ENCODE data around the gene CHIT1.

CHIT1 gene

GRCh38 chr1:203186446-203187303, 42.8 kb downstream of the CHIT1 start, which contains the start of gene CHI3L1:
Gene CHI3L1, minus strand, starts transcription at chr1:203186704. Its CDS starts 81 bp downstream, at chr1:203186623.
- H3K79me1 ChIP-seq (ENCODE audit: low read length), result no peaks in the 10 kb centered on the region
- H3K4me3 ChIP-seq (ENCODE audit: low read depth, low read length), result no peak within 1 kb of the TSS
- H3K4me2 ChIP-seq (ENCODE audit: low read length), result no peak within 1 kb of the TSS
- no peak within 1 kb of the TSS for H4K8ac ChIP-seq (ENCODE audit: low read depth, low read length)
- no peak within 1 kb of the TSS for H3K4ac ChIP-seq (ENCODE audit: low read depth, low read length)
- H4K12ac ChIP-seq (ENCODE audit: low read depth, low read length), result no peak within 1 kb of the TSS
- H2BK5ac ChIP-seq (ENCODE audit: low read depth, low read length, poor library complexity), result no peak within 1 kb of the TSS
- WGBS (ENCODE audit: extremely low coverage, insufficient coverage, insufficient read length), result no CpG with 5 or more reads among the region's 14 CpGs
- no peak within 1 kb of the TSS for H2BK12ac ChIP-seq (ENCODE audit: low read length)
- H3K36me3 ChIP-seq (ENCODE audit: control insufficient read depth in 1 of 2, insufficient read depth in 2 of 2, low read length in 2 of 2), result no peaks in the 10 kb centered on the region
- no peak within 1 kb of the TSS for H2BK120ac ChIP-seq (ENCODE audit: insufficient read depth, low read length, poor library complexity)
- H3K27me3 ChIP-seq (ENCODE audit: insufficient read depth, low read length), result no peaks in the 10 kb centered on the region
- no peak within 1 kb of the TSS for H2AK5ac ChIP-seq (ENCODE audit: low read length)
- H2AFZ ChIP-seq (ENCODE audit: insufficient read depth, low read length, poor library complexity), result no peak within 1 kb of the TSS
- H3K4me1 ChIP-seq (ENCODE audit: control insufficient read depth in 1 of 2, insufficient read depth in 2 of 2, low read length in 2 of 2), result peaks cover 0 to 3% of the 10 kb centered on the region in 2 experiments
- no peak within 1 kb of the TSS for H3K23ac ChIP-seq (ENCODE audit: low read length)
- no peaks in the 10 kb centered on the region for H3K9me3 ChIP-seq (ENCODE audit: insufficient read depth, low read depth, low read length)
- no peak within 1 kb of the TSS for H3K18ac ChIP-seq (ENCODE audit: low read length)
- H3K9ac ChIP-seq (ENCODE audit: low read length), result no peak within 1 kb of the TSS
- H3K79me2 ChIP-seq (ENCODE audit: control insufficient read depth, insufficient read depth, low read length, poor library complexity), result no peaks in the 10 kb centered on the region
- no peak within 1 kb of the TSS for H3K14ac ChIP-seq (ENCODE audit: low read length)
- no peak within 1 kb of the TSS for H4K91ac ChIP-seq (ENCODE audit: low read depth, low read length)
- DNase-seq, result peak in 1 of 2 donors; percentile 24
- H3K27ac ChIP-seq (ENCODE audit: low read depth, low read length), result no peak within 1 kb of the TSS

- Histone ChIP-seq H2BK12ac (ENCODE audit: low read length) (no peak overlapping the region), H3K9me3 (ENCODE audit: insufficient read depth, low read depth, low read length) (no peaks in the 10 kb centered on the region), H3K27ac (ENCODE audit: low read depth, low read length) (no peak overlapping the region), H3K18ac (ENCODE audit: low read length) (no peak overlapping the region), H2BK5ac (ENCODE audit: low read depth, low read length, poor library complexity) (no peak overlapping the region), H3K4me1 (ENCODE audit: control insufficient read depth in 1 of 2, insufficient read depth in 2 of 2, low read length in 2 of 2) (no peaks in the 10 kb centered on the region), H2AK5ac (ENCODE audit: low read length) (no peak overlapping the region), H2AFZ (ENCODE audit: insufficient read depth, low read length, poor library complexity) (no peak overlapping the region), H3K4me2 (ENCODE audit: low read length) (no peak overlapping the region), H3K79me1 (ENCODE audit: low read length) (no peaks in the 10 kb centered on the region), H3K79me2 (ENCODE audit: control insufficient read depth, insufficient read depth, low read length, poor library complexity) (no peaks in the 10 kb centered on the region), H4K91ac (ENCODE audit: low read depth, low read length) (no peak overlapping the region), H3K36me3 (ENCODE audit: control insufficient read depth in 1 of 2, insufficient read depth in 2 of 2, low read length in 2 of 2) (no peaks in the 10 kb centered on the region), H3K9ac (ENCODE audit: low read length) (no peak overlapping the region), H4K8ac (ENCODE audit: low read depth, low read length) (no peak overlapping the region), H3K27me3 (ENCODE audit: insufficient read depth, low read length) (no peaks in the 10 kb centered on the region), H3K4ac (ENCODE audit: low read depth, low read length) (no peak overlapping the region), H3K4me3 (ENCODE audit: low read depth, low read length) (no peak overlapping the region), H4K12ac (ENCODE audit: low read depth, low read length) (no peak overlapping the region), H3K23ac (ENCODE audit: low read length) (no peak overlapping the region), H2BK120ac (ENCODE audit: insufficient read depth, low read length, poor library complexity) (no peak overlapping the region), H3K14ac (ENCODE audit: low read length) (no peak overlapping the region)
- DNase-seq, result no peak
- WGBS (ENCODE audit: extremely low coverage, insufficient coverage, insufficient read length), result no CpG with 5 or more reads among the region's 5 CpGs
Measured at GRCh38 chr1:203186091-203186445, 43.4 kb downstream of the CHIT1 start.

GRCh38 chr1:203185585-203185984, 43.9 kb downstream of the CHIT1 start:
- no CpG with 5 or more reads among the region's 4 CpGs for WGBS (ENCODE audit: extremely low coverage, insufficient coverage, insufficient read length)
- H2BK12ac ChIP-seq (ENCODE audit: low read length), result no peak overlapping the region
- H3K36me3 ChIP-seq (ENCODE audit: control insufficient read depth in 1 of 2, insufficient read depth in 2 of 2, low read length in 2 of 2), result no peaks in the 10 kb centered on the region
- DNase-seq, result no peak
- H3K18ac ChIP-seq (ENCODE audit: low read length), result no peak overlapping the region
- H2AK5ac ChIP-seq (ENCODE audit: low read length), result no peak overlapping the region
- H3K9ac ChIP-seq (ENCODE audit: low read length), result no peak overlapping the region
- no peaks in the 10 kb centered on the region for H3K27me3 ChIP-seq (ENCODE audit: insufficient read depth, low read length)
- no peaks in the 10 kb centered on the region for H3K79me2 ChIP-seq (ENCODE audit: control insufficient read depth, insufficient read depth, low read length, poor library complexity)
- no peaks in the 10 kb centered on the region for H3K4me1 ChIP-seq (ENCODE audit: control insufficient read depth in 1 of 2, insufficient read depth in 2 of 2, low read length in 2 of 2)
- no peak overlapping the region for H3K4ac ChIP-seq (ENCODE audit: low read depth, low read length)
- H3K9me3 ChIP-seq (ENCODE audit: insufficient read depth, low read depth, low read length), result no peaks in the 10 kb centered on the region
- H3K23ac ChIP-seq (ENCODE audit: low read length), result no peak overlapping the region
- no peak overlapping the region for H4K8ac ChIP-seq (ENCODE audit: low read depth, low read length)
- no peak overlapping the region for H2AFZ ChIP-seq (ENCODE audit: insufficient read depth, low read length, poor library complexity)
- H2BK5ac ChIP-seq (ENCODE audit: low read depth, low read length, poor library complexity), result no peak overlapping the region
- H3K27ac ChIP-seq (ENCODE audit: low read depth, low read length), result no peak overlapping the region
- H2BK120ac ChIP-seq (ENCODE audit: insufficient read depth, low read length, poor library complexity), result no peak overlapping the region
- H3K4me3 ChIP-seq (ENCODE audit: low read depth, low read length), result no peak overlapping the region
- H4K91ac ChIP-seq (ENCODE audit: low read depth, low read length), result no peak overlapping the region
- H3K79me1 ChIP-seq (ENCODE audit: low read length), result no peaks in the 10 kb centered on the region
- no peak overlapping the region for H4K12ac ChIP-seq (ENCODE audit: low read depth, low read length)
- no peak overlapping the region for H3K4me2 ChIP-seq (ENCODE audit: low read length)
- no peak overlapping the region for H3K14ac ChIP-seq (ENCODE audit: low read length)

- no peaks in the 10 kb centered on the region for H3K79me2 ChIP-seq (ENCODE audit: control insufficient read depth, insufficient read depth, low read length, poor library complexity)
- H2AFZ ChIP-seq (ENCODE audit: insufficient read depth, low read length, poor library complexity), result no peak overlapping the region
- H3K4me1 ChIP-seq (ENCODE audit: control insufficient read depth in 1 of 2, insufficient read depth in 2 of 2, low read length in 2 of 2), result no peaks in the 10 kb centered on the region
- DNase-seq, result no peak
- no peak overlapping the region for H3K23ac ChIP-seq (ENCODE audit: low read length)
- no peak overlapping the region for H4K8ac ChIP-seq (ENCODE audit: low read depth, low read length)
- H3K79me1 ChIP-seq (ENCODE audit: low read length), result no peaks in the 10 kb centered on the region
- no peak overlapping the region for H2BK5ac ChIP-seq (ENCODE audit: low read depth, low read length, poor library complexity)
- no peaks in the 10 kb centered on the region for H3K36me3 ChIP-seq (ENCODE audit: control insufficient read depth in 1 of 2, insufficient read depth in 2 of 2, low read length in 2 of 2)
- no peak overlapping the region for H3K18ac ChIP-seq (ENCODE audit: low read length)
- H4K91ac ChIP-seq (ENCODE audit: low read depth, low read length), result no peak overlapping the region
- H3K4me3 ChIP-seq (ENCODE audit: low read depth, low read length), result no peak overlapping the region
- WGBS (ENCODE audit: extremely low coverage, insufficient coverage, insufficient read length), result no CpG with 5 or more reads among the region's 10 CpGs
- no peak overlapping the region for H3K4ac ChIP-seq (ENCODE audit: low read depth, low read length)
- H3K27ac ChIP-seq (ENCODE audit: low read depth, low read length), result no peak overlapping the region
- no peak overlapping the region for H2AK5ac ChIP-seq (ENCODE audit: low read length)
- no peak overlapping the region for H4K12ac ChIP-seq (ENCODE audit: low read depth, low read length)
- no peak overlapping the region for H3K9ac ChIP-seq (ENCODE audit: low read length)
- H3K27me3 ChIP-seq (ENCODE audit: insufficient read depth, low read length), result no peaks in the 10 kb centered on the region
- H2BK12ac ChIP-seq (ENCODE audit: low read length), result no peak overlapping the region
- H3K4me2 ChIP-seq (ENCODE audit: low read length), result no peak overlapping the region
- no peak overlapping the region for H3K14ac ChIP-seq (ENCODE audit: low read length)
- H3K9me3 ChIP-seq (ENCODE audit: insufficient read depth, low read depth, low read length), result no peaks in the 10 kb centered on the region
- H2BK120ac ChIP-seq (ENCODE audit: insufficient read depth, low read length, poor library complexity), result no peak overlapping the region
Measured at GRCh38 chr1:203185061-203185461, 44.4 kb downstream of the CHIT1 start.
